Osteoblast (primary cell): ENCODE data around the gene ZNF335. TPM values are rescaled to one million over a fixed set of nuclear protein-coding genes. Genes with fewer than 3 reads are reported as not detected.
"Not testable (repeated sequence)": the region's sequence is repeated elsewhere in the genome, so short reads cannot be mapped to it uniquely, and the experiment has no call there.

Source experiments
- DNase-seq: peaks from one replicate; pipeline ENCODE4 v3.0.0; 2011; ENCODE audit warnings: low spot score, mixed read lengths; ENCODE audit not compliant: insufficient read length; ENCODE audit errors: missing footprints
- H2AFZ ChIP-seq: 2 replicates; pipeline ENCODE4 v1.6.0; 2011; ENCODE audit warnings: mild to moderate bottlenecking, low read length
- H3K27ac ChIP-seq: 2 replicates; pipeline ENCODE4 v1.5.1; 2011; ENCODE audit warnings: mild to moderate bottlenecking, low read depth, low read length, moderate library complexity
- H3K27me3 ChIP-seq: 2 replicates; pipeline ENCODE4 v1.6.0; 2012; ENCODE audit warnings: mild to moderate bottlenecking, control low read depth, inconsistent platforms, low read length, moderate library complexity; ENCODE audit not compliant: insufficient read depth
- H3K36me3 ChIP-seq: 2 replicates; pipeline ENCODE4 v1.5.1; 2011; ENCODE audit warnings: mild to moderate bottlenecking, low read length, control low read depth, moderate library complexity; ENCODE audit not compliant: insufficient read depth
- H3K4me1 ChIP-seq: 2 replicates; pipeline ENCODE4 v1.5.1; 2011; ENCODE audit warnings: mild to moderate bottlenecking, low read length, control low read depth, moderate library complexity; ENCODE audit not compliant: insufficient read depth
- H3K4me2 ChIP-seq: 2 replicates; pipeline ENCODE4 v1.6.0; 2011; ENCODE audit warnings: mild to moderate bottlenecking, low read length; ENCODE audit not compliant: insufficient read depth
- H3K4me3 ChIP-seq: fragments of 200-600 bp; sonication (generic); 3 replicates; pipeline ENCODE4 v1.5.1; 2012; ENCODE audit warnings: mild to moderate bottlenecking, low read length, inconsistent platforms; ENCODE audit not compliant: insufficient read depth
- H3K79me2 ChIP-seq: 2 replicates; pipeline ENCODE4 v1.6.0; 2012; ENCODE audit warnings: mild to moderate bottlenecking, low read length, control low read depth, inconsistent platforms; ENCODE audit not compliant: insufficient read depth
- H3K9me3 ChIP-seq: 2 replicates; pipeline ENCODE4 v1.5.1; 2011; ENCODE audit warnings: low read depth, low read length, control low read depth
- H4K20me1 ChIP-seq: 2 replicates; pipeline ENCODE4 v1.6.0; 2012; ENCODE audit warnings: mild to moderate bottlenecking, low read length, control low read depth; ENCODE audit not compliant: insufficient read depth
- CTCF ChIP-seq: IDR thresholded peaks from 2 replicates; pipeline ENCODE4 v1.5.1; 2011; ENCODE audit warnings: mild to moderate bottlenecking, low read depth, low read length, moderate library complexity; ENCODE audit errors: extremely low read depth
- total RNA-seq: library from RNA; depleted of rRNA; stranded (reverse); fragments of >200 nt; gene quantifications from 2 replicates; pipeline ENCODE4 v1.2.3, GENCODE V29; 2012

Gene ZNF335
- total RNA-seq, 1 donor = 20.3 TPM

- no peak for TF ChIP-seq CTCF
- H4K20me1 ChIP-seq = peaks cover 46% of the 10 kb centered on the region
- H3K79me2 ChIP-seq = peaks cover 53% of the 10 kb centered on the region
- H3K36me3 ChIP-seq = peaks cover 30% of the 10 kb centered on the region
- peaks cover 16% of the 10 kb centered on the region for H3K4me1 ChIP-seq
- peak within 1 kb of the TSS; percentile 100 for H3K4me3 ChIP-seq
- peak within 1 kb of the TSS; percentile 99 for H3K4me2 ChIP-seq
- no peaks in the 10 kb centered on the region for H3K27me3 ChIP-seq
- DNase-seq = peak; percentile 100
- H3K27ac ChIP-seq = peak within 1 kb of the TSS; percentile 95
- H2AFZ ChIP-seq = peak within 1 kb of the TSS; percentile 94
- H3K9me3 ChIP-seq = no peaks in the 10 kb centered on the region
These were observed 37.2 kb downstream of the ZNF335 start, which contains the start of gene PCIF1 for GRCh38 chr20:45934586-45935415. PCIF1 (plus strand) TSS chr20:45934683; CDS start chr20:45939000, 4,317 bp downstream.

- Histone ChIP-seq H4K20me1 (peaks cover 46% of the 10 kb centered on the region), H3K4me1 (peaks cover 16% of the 10 kb centered on the region), H3K4me2 (peak overlapping the region; percentile 99), H3K79me2 (peaks cover 53% of the 10 kb centered on the region), H3K36me3 (peaks cover 23% of the 10 kb centered on the region), H3K4me3 (peak overlapping the region; percentile 100), H3K27me3 (no peaks in the 10 kb centered on the region), H3K9me3 (no peaks in the 10 kb centered on the region), H2AFZ (peak overlapping the region; percentile 94), H3K27ac (peak overlapping the region; percentile 95)
- TF ChIP-seq CTCF = no peak
- DNase-seq = peak; percentile 85
These were observed 37.9 kb downstream of the ZNF335 start for GRCh38 chr20:45934046-45934585.

- Histone ChIP-seq H3K36me3 (peaks cover 17% of the 10 kb centered on the region), H3K9me3 (no peaks in the 10 kb centered on the region), H2AFZ (peak overlapping the region; percentile 94), H3K27ac (peak overlapping the region; percentile 95), H3K4me2 (peak overlapping the region; percentile 99), H3K27me3 (no peaks in the 10 kb centered on the region), H3K79me2 (peaks cover 50% of the 10 kb centered on the region), H3K4me3 (peak overlapping the region; percentile 100), H4K20me1 (peaks cover 44% of the 10 kb centered on the region), H3K4me1 (peaks cover 16% of the 10 kb centered on the region)
- TF ChIP-seq CTCF = peak; percentile 22
- peak; percentile 98 for DNase-seq
These were observed 38.5 kb downstream of the ZNF335 start for GRCh38 chr20:45933266-45934045.

- peaks cover 12% of the 10 kb centered on the region for H3K4me1 ChIP-seq
- not testable (repeated sequence) for H2AFZ ChIP-seq, H3K27me3 ChIP-seq
These were observed 40.3 kb downstream of the ZNF335 start for GRCh38 chr20:45931680-45932079.

More at GRCh38 chr20:45931680-45932079, 40.3 kb downstream of the ZNF335 start:
- DNase-seq, H3K27ac ChIP-seq, H3K9me3 ChIP-seq, H3K4me2 ChIP-seq, H3K4me3 ChIP-seq, H3K36me3 ChIP-seq: not testable (repeated sequence)
- H4K20me1 ChIP-seq = peaks cover 36% of the 10 kb centered on the region
- H3K79me2 ChIP-seq = peaks cover 32% of the 10 kb centered on the region
